ENCODE measurements around the gene C10orf105.
A peak's percentile ranks its signal among the peaks of the same experiment; 100 is the strongest.

C10orf105 gene

GRCh38 chr10:71721313-71721712 is 1.7 kb upstream of the C10orf105 start:
- H3K36me3 Mint-ChIP-seq (ENCODE audit: low read depth) = no peaks in the 10 kb centered on the region
- H3K4me1 Mint-ChIP-seq (ENCODE audit: low read depth) = peaks cover 9% of the 10 kb centered on the region
- H3K27me3 Mint-ChIP-seq (ENCODE audit: low read depth) = no peaks in the 10 kb centered on the region
- H3K4me3 Mint-ChIP-seq = no peak overlapping the region
- peak overlapping the region; percentile 4 for H3K27ac Mint-ChIP-seq
- no peak for DNase-seq (ENCODE audit: low spot score)
- no peaks in the 10 kb centered on the region for H3K9me3 Mint-ChIP-seq

DNA sequence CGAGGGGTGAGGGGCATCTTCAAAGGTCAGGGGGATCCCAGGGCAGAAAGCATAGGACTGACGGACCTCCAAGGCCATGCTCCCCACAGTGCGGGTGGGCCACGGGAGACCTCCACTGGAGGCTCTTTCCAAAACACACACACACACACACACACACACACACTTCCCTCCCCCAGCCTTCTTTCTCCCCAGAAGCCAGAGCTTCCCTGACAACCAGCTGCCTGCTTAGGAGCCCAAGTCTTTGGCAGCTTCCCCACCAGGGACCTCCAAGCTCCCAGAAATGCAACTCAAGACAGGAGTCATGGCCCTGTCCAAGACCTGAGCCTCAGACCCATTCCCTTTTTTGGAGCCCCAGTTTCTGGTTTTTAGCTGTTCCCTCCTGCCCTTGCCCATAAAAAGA is 710 bp upstream of the C10orf105 start:
- Mint-ChIP-seq H3K4me1 (ENCODE audit: low read depth) (peaks cover 3% of the 10 kb centered on the region), H3K4me3 (no peak overlapping the region), H3K9me3 (no peaks in the 10 kb centered on the region), H3K27ac (no peak overlapping the region), H3K36me3 (ENCODE audit: low read depth) (no peaks in the 10 kb centered on the region), H3K27me3 (ENCODE audit: low read depth) (no peaks in the 10 kb centered on the region)
- no peak for DNase-seq (ENCODE audit: low spot score)

DNA sequence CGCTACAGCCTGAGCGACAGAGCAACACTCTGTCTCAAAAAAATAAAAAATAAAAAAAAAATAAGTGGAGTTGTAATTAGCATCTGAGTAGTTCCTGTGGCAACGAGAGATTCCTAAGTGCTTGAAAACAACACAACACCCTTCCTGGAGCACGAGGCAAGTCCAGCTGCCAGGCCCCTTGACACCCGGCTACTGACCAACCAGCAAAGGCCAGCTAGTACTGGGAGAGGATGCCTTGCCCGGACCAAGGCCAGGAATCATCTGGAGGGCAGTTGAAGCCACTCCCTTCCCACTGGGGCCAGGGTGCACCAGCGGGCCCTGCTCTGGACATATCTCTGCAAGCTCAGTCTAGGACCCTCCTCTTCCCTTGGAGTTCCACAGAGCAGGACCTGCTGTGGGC is 536 bp downstream of the C10orf105 start:
- Mint-ChIP-seq H3K4me1 (ENCODE audit: low read depth) (peaks cover 12% of the 10 kb centered on the region), H3K36me3 (ENCODE audit: low read depth) (no peaks in the 10 kb centered on the region), H3K9me3 (no peaks in the 10 kb centered on the region), H3K4me3 (no peak overlapping the region), H3K27ac (no peak overlapping the region), H3K27me3 (ENCODE audit: low read depth) (no peaks in the 10 kb centered on the region)
- DNase-seq (ENCODE audit: low spot score) = no peak

GRCh38 chr10:71718165-71718698 is 1.3 kb downstream of the C10orf105 start:
- H3K4me1 Mint-ChIP-seq (ENCODE audit: low read depth) = peaks cover 20% of the 10 kb centered on the region
- no peaks in the 10 kb centered on the region for H3K27me3 Mint-ChIP-seq (ENCODE audit: low read depth)
- no peak for DNase-seq (ENCODE audit: low spot score)
- no peak overlapping the region for H3K27ac Mint-ChIP-seq
- no peak overlapping the region for H3K4me3 Mint-ChIP-seq
- no peaks in the 10 kb centered on the region for H3K36me3 Mint-ChIP-seq (ENCODE audit: low read depth)
- H3K9me3 Mint-ChIP-seq = no peaks in the 10 kb centered on the region

GRCh38 chr10:71717551-71717951 is 2.0 kb downstream of the C10orf105 start:
- peaks cover 25% of the 10 kb centered on the region for H3K4me1 Mint-ChIP-seq (ENCODE audit: low read depth)
- peak overlapping the region; percentile 12 for H3K27ac Mint-ChIP-seq
- no peak overlapping the region for H3K4me3 Mint-ChIP-seq
- H3K9me3 Mint-ChIP-seq = no peaks in the 10 kb centered on the region
- DNase-seq (ENCODE audit: low spot score) = no peak
- H3K36me3 Mint-ChIP-seq (ENCODE audit: low read depth) = no peaks in the 10 kb centered on the region
- H3K27me3 Mint-ChIP-seq (ENCODE audit: low read depth) = no peaks in the 10 kb centered on the region

GRCh38 chr10:71717056-71717455 is 2.5 kb downstream of the C10orf105 start:
- no peak overlapping the region for H3K4me3 Mint-ChIP-seq
- H3K4me1 Mint-ChIP-seq (ENCODE audit: low read depth) = peaks cover 29% of the 10 kb centered on the region
- H3K27ac Mint-ChIP-seq = no peak overlapping the region

DNA sequence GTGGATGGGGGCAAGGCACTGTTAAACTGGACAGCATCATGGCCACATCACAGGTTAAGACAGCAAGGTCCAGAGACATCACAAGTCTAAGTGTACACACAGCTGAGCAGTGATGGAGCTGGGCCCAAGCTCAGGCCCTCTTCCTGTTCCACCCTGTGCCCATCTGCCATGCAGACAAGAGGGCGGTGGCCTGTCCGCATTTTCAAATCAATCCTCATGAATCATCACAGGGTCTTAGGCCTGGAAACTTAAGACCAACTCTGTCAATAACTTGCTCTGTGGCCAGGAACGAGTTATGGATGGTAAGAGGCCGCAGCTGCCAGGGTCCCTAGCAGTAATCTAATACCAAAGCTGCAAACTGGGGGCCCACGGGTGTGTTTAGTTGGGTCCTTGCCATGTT is 3.2 kb downstream of the C10orf105 start:
- no peak for DNase-seq (ENCODE audit: low spot score)
- H3K36me3 Mint-ChIP-seq (ENCODE audit: low read depth) = no peaks in the 10 kb centered on the region
- no peaks in the 10 kb centered on the region for H3K27me3 Mint-ChIP-seq (ENCODE audit: low read depth)
- no peaks in the 10 kb centered on the region for H3K9me3 Mint-ChIP-seq
- H3K27ac Mint-ChIP-seq = no peak overlapping the region
- H3K4me3 Mint-ChIP-seq = no peak overlapping the region
- peaks cover 29% of the 10 kb centered on the region for H3K4me1 Mint-ChIP-seq (ENCODE audit: low read depth)

More at GRCh38 chr10:71717056-71717455, 2.5 kb downstream of the C10orf105 start:
- H3K36me3 Mint-ChIP-seq (ENCODE audit: low read depth) = no peaks in the 10 kb centered on the region
- H3K27me3 Mint-ChIP-seq (ENCODE audit: low read depth) = no peaks in the 10 kb centered on the region
- no peak for DNase-seq (ENCODE audit: low spot score)
- no peaks in the 10 kb centered on the region for H3K9me3 Mint-ChIP-seq

DNA sequence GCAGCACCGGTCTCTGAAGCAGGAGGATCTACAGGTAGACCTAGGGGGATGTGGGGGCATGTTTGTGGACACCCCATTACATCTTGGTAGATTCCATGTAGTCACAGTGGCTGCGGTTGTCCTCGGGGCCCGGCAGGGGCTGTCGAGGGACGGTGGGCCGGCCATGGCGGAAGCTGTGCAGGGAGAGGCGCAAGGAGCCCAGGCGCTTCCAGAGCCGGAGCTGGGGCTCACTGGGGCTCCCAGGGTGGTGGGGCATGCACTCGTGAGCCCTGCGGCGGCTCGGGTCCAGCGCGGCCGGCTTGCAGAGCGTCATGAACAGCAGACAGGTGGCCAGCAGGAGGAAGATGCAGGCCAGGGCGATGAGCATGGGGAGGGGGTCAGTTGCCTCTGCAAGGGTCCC is 3.7 kb downstream of the C10orf105 start:
- Mint-ChIP-seq H3K27ac (no peak overlapping the region), H3K4me3 (no peak overlapping the region), H3K27me3 (ENCODE audit: low read depth) (no peaks in the 10 kb centered on the region), H3K36me3 (ENCODE audit: low read depth) (no peaks in the 10 kb centered on the region), H3K9me3 (no peaks in the 10 kb centered on the region), H3K4me1 (ENCODE audit: low read depth) (peaks cover 29% of the 10 kb centered on the region)
- no peak for DNase-seq (ENCODE audit: low spot score)

GRCh38 chr10:71715026-71715425 is 4.6 kb downstream of the C10orf105 start:
- peak overlapping the region; percentile 57 for H3K27ac Mint-ChIP-seq

DNA sequence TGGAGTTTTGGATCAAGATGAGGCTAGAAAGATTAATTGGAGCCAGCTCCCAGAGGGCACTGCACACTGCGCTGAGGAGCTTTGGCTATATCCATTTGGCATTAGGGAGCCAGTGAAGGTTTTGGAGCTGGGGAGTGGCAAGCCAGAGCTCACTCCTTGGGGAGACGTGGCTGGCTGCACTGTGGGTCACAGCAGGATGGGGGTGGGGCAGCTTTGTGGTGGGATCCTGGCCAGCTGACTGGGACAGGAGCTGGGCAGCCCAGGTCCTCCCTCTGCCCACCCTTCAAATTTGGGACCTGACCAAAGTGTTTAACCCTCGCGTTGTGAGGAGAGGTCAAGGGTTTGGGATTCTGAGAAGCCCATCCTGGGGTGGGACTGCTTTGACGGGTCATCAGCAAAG is 5.0 kb downstream of the C10orf105 start:
- Mint-ChIP-seq H3K27ac (peak overlapping the region; percentile 97), H3K4me1 (ENCODE audit: low read depth) (peaks cover 29% of the 10 kb centered on the region), H3K27me3 (ENCODE audit: low read depth) (no peaks in the 10 kb centered on the region), H3K9me3 (no peaks in the 10 kb centered on the region), H3K36me3 (ENCODE audit: low read depth) (no peaks in the 10 kb centered on the region), H3K4me3 (peak overlapping the region; percentile 80)
- no peak for DNase-seq (ENCODE audit: low spot score)

More at GRCh38 chr10:71715026-71715425, 4.6 kb downstream of the C10orf105 start:
- H3K9me3 Mint-ChIP-seq = no peaks in the 10 kb centered on the region
- peaks cover 29% of the 10 kb centered on the region for H3K4me1 Mint-ChIP-seq (ENCODE audit: low read depth)
- peak overlapping the region; percentile 29 for H3K4me3 Mint-ChIP-seq
- H3K27me3 Mint-ChIP-seq (ENCODE audit: low read depth) = no peaks in the 10 kb centered on the region
- no peaks in the 10 kb centered on the region for H3K36me3 Mint-ChIP-seq (ENCODE audit: low read depth)
- no peak for DNase-seq (ENCODE audit: low spot score)

- no peaks in the 10 kb centered on the region for H3K9me3 Mint-ChIP-seq
- H3K27me3 Mint-ChIP-seq (ENCODE audit: low read depth) = no peaks in the 10 kb centered on the region
- H3K27ac Mint-ChIP-seq = peak overlapping the region; percentile 97
- no peaks in the 10 kb centered on the region for H3K36me3 Mint-ChIP-seq (ENCODE audit: low read depth)
- DNase-seq (ENCODE audit: low spot score) = no peak
- H3K4me3 Mint-ChIP-seq = peak overlapping the region; percentile 80
- H3K4me1 Mint-ChIP-seq (ENCODE audit: low read depth) = peaks cover 32% of the 10 kb centered on the region
Measured at GRCh38 chr10:71714031-71714410, 5.6 kb downstream of the C10orf105 start.

- Mint-ChIP-seq H3K27ac (peak overlapping the region; percentile 97), H3K4me1 (ENCODE audit: low read depth) (peaks cover 33% of the 10 kb centered on the region), H3K36me3 (ENCODE audit: low read depth) (no peaks in the 10 kb centered on the region), H3K4me3 (peak overlapping the region; percentile 80), H3K9me3 (no peaks in the 10 kb centered on the region), H3K27me3 (ENCODE audit: low read depth) (no peaks in the 10 kb centered on the region)
- peak; percentile 42 for DNase-seq (ENCODE audit: low spot score)
Measured at GRCh38 chr10:71713135-71714030, 6.2 kb downstream of the C10orf105 start.

DNA sequence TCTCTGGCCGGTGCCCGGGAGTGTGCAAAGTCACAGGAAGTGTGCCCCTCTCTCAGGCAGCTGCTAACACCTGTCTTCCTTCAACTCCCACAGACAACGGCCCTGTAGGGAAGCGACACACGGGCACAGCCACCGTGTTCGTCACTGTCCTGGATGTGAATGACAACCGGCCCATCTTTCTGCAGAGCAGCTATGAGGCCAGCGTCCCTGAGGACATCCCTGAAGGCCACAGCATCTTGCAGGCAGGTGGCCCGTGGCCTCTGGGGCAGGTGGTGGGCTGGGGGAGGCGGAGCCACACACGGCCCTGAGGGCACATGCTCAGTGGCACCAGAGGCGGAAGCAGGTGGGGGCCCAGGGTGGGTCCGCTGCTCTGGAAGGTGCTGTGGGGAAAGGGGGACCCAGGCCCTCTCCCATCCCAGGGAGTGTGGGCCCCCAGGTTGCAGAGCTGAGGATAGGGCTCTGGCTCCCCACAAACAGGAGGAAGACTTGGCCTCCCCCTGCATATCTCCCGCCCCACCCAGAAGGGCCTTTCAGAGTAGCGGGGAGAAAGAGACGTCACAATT is 6.9 kb downstream of the C10orf105 start:
- DNase-seq (ENCODE audit: low spot score) = no peak
- peaks cover 39% of the 10 kb centered on the region for H3K4me1 Mint-ChIP-seq (ENCODE audit: low read depth)
- peak overlapping the region; percentile 80 for H3K4me3 Mint-ChIP-seq
- H3K27me3 Mint-ChIP-seq (ENCODE audit: low read depth) = no peaks in the 10 kb centered on the region
- no peaks in the 10 kb centered on the region for H3K36me3 Mint-ChIP-seq (ENCODE audit: low read depth)
- H3K9me3 Mint-ChIP-seq = no peaks in the 10 kb centered on the region
- H3K27ac Mint-ChIP-seq = peak overlapping the region; percentile 97

- H3K27me3 Mint-ChIP-seq (ENCODE audit: low read depth) = no peaks in the 10 kb centered on the region
- peaks cover 39% of the 10 kb centered on the region for H3K4me1 Mint-ChIP-seq (ENCODE audit: low read depth)
- no peaks in the 10 kb centered on the region for H3K36me3 Mint-ChIP-seq (ENCODE audit: low read depth)
- no peak for DNase-seq (ENCODE audit: low spot score)
- H3K9me3 Mint-ChIP-seq = no peaks in the 10 kb centered on the region
- no peak overlapping the region for H3K4me3 Mint-ChIP-seq
- peak overlapping the region; percentile 97 for H3K27ac Mint-ChIP-seq
Measured at GRCh38 chr10:71712170-71712569, 7.4 kb downstream of the C10orf105 start.
